IMR-90 (cell line): ENCODE data around the gene IL17REL. TPM values are rescaled to one million over a fixed set of nuclear protein-coding genes. Genes with fewer than 3 reads are reported as not detected.

Experiments used
- ATAC-seq: fragments of 200-7000 bp; cut with Tn5 transposase; 2 replicates; pipeline ENCODE4 v1.9.1; 2020; ENCODE audit warnings: low read depth, mild to moderate bottlenecking, moderate library complexity
- BruUV-seq: library from RNA; stranded (reverse); fragments of 400-500 nt; replicated peaks from 2 replicates; lab custom pipeline; 2021; lab: Mats Ljungman, UMichigan
- CTCF ChIA-PET: fragments of 300-600 bp; formaldehyde crosslinking; extraction: SDS; loops from one replicate; lab custom pipeline; 2021; ENCODE audit warnings: antibody characterized with exemption; lab: Yijun Ruan, JAX
- POLR2A ChIA-PET: fragments of 300-600 bp; sonication (Branson Sonifier 250); formaldehyde crosslinking; loops from one replicate; lab custom pipeline; 2022; ENCODE audit warnings: antibody characterized with exemption; ENCODE audit not compliant: unreplicated experiment; lab: Charles Lee
- DNase-seq: peaks from one replicate; pipeline ENCODE4 v3.0.0; 2013
- H2AFZ ChIP-seq: replicated peaks from 2 replicates; pipeline ENCODE3; 2013; ENCODE audit warnings: low read length, mild to moderate bottlenecking; ENCODE audit not compliant: poor library complexity
- H2AK5ac ChIP-seq: 2 replicates; pipeline ENCODE4 v1.6.1; 2013; ENCODE audit warnings: low read depth, low read length, inconsistent platforms
- H2AK9ac ChIP-seq: replicated peaks from 2 replicates; pipeline ENCODE3; 2013; ENCODE audit warnings: mild to moderate bottlenecking, low read depth, low read length, moderate library complexity; ENCODE audit not compliant: poor library complexity
- H2BK120ac ChIP-seq: 2 replicates; pipeline ENCODE4 v1.6.1; 2013; ENCODE audit warnings: low read depth, low read length, inconsistent platforms
- H2BK15ac ChIP-seq: 3 replicates; pipeline ENCODE4 v1.6.1; 2013; ENCODE audit warnings: low read depth, low read length, inconsistent platforms
- H2BK20ac ChIP-seq: 2 replicates; pipeline ENCODE4 v1.6.1; 2013; ENCODE audit warnings: low read depth, mild to moderate bottlenecking, inconsistent platforms, low read length, moderate library complexity
- H2BK5ac ChIP-seq: 2 replicates; pipeline ENCODE4 v1.6.1; 2013; ENCODE audit warnings: mild to moderate bottlenecking, low read depth, low read length, inconsistent platforms; ENCODE audit not compliant: poor library complexity, severe bottlenecking
- H3K14ac ChIP-seq: replicated peaks from 2 replicates; pipeline ENCODE4 v1.6.1; 2013; ENCODE audit warnings: low read depth, low read length, inconsistent platforms
- H3K18ac ChIP-seq: 2 replicates; pipeline ENCODE4 v1.6.1; 2013; ENCODE audit warnings: low read depth, low read length, control low read depth
- H3K23ac ChIP-seq: 2 replicates; pipeline ENCODE4 v1.6.1; 2013; ENCODE audit warnings: low read depth, low read length, inconsistent platforms
- H3K27ac ChIP-seq: 2 replicates; pipeline ENCODE4 v1.5.1; 2013; ENCODE audit warnings: mild to moderate bottlenecking, control low read depth, low read length; ENCODE audit not compliant: insufficient read depth
- H3K27me3 ChIP-seq: 2 replicates; pipeline ENCODE4 v1.6.1; 2013; ENCODE audit warnings: low read length; ENCODE audit not compliant: control insufficient read depth, insufficient read depth
- H3K36me3 ChIP-seq: 2 replicates; pipeline ENCODE4 v1.6.1; 2013; ENCODE audit warnings: low read length, mixed read lengths; ENCODE audit not compliant: control insufficient read depth, insufficient read depth
- H3K4ac ChIP-seq: 2 replicates; pipeline ENCODE4 v1.6.1; 2013; ENCODE audit warnings: low read depth, low read length, inconsistent platforms
- H3K4me1 ChIP-seq: 2 replicates; pipeline ENCODE4 v1.6.1; 2013; ENCODE audit warnings: low read length, mixed read lengths; ENCODE audit not compliant: control insufficient read depth, insufficient read depth
- H3K4me2 ChIP-seq: 2 replicates; pipeline ENCODE4 v1.6.1; 2013; ENCODE audit warnings: low read depth, mild to moderate bottlenecking, control low read depth, low read length, moderate library complexity
- H3K4me3 ChIP-seq: 2 replicates; pipeline ENCODE4 v1.5.1; 2013; ENCODE audit warnings: low read depth, mild to moderate bottlenecking, control low read depth, low read length, moderate library complexity; ENCODE audit not compliant: insufficient read depth
- H3K56ac ChIP-seq: 2 replicates; pipeline ENCODE4 v1.6.1; 2013; ENCODE audit warnings: low read length, inconsistent platforms; ENCODE audit not compliant: insufficient read depth; ENCODE audit errors: extremely low read depth
- H3K79me1 ChIP-seq, 2 experiments: 2 replicates each; pipeline ENCODE4 v1.6.1; 2013; ENCODE audit warnings: low read length in 2 of 2, inconsistent platforms in 1 of 2, low read depth in 1 of 2
- H3K9ac ChIP-seq: 2 replicates; pipeline ENCODE4 v1.6.1; 2013; ENCODE audit warnings: low read depth, low read length, control low read depth
- H3K9me1 ChIP-seq: 2 replicates; pipeline ENCODE4 v1.6.1; 2013; ENCODE audit warnings: low read length, inconsistent platforms; ENCODE audit not compliant: insufficient read depth
- H3K9me3 ChIP-seq: 2 replicates; pipeline ENCODE4 v1.6.1; 2013; ENCODE audit warnings: low read length; ENCODE audit not compliant: control insufficient read depth, insufficient read depth
- H4K20me1 ChIP-seq: 2 replicates; pipeline ENCODE4 v1.6.1; 2013; ENCODE audit warnings: low read length, inconsistent platforms; ENCODE audit not compliant: insufficient read depth
- H4K5ac ChIP-seq: 2 replicates; pipeline ENCODE4 v1.6.1; 2013; ENCODE audit warnings: mild to moderate bottlenecking, low read depth, low read length, control low read depth
- H4K8ac ChIP-seq, 2 experiments: 2 replicates each; pipeline ENCODE4 v1.6.1; 2013; ENCODE audit warnings: low read depth in 2 of 2, low read length in 2 of 2, control low read depth in 1 of 2, inconsistent platforms in 1 of 2
- H4K91ac ChIP-seq: 2 replicates; pipeline ENCODE4 v1.6.1; 2013; ENCODE audit warnings: low read depth, low read length, inconsistent platforms; ENCODE audit not compliant: insufficient read depth
- FOS ChIP-seq: fragments of 150-350 bp; IDR thresholded peaks from 2 replicates; pipeline ENCODE4 v1.6.1; 2016; ENCODE audit warnings: low read depth, low read length
- NFE2L2 ChIP-seq: fragments of 150-350 bp; IDR thresholded peaks from 2 replicates; pipeline ENCODE4 v1.6.1; 2016; ENCODE audit warnings: low read depth, mild to moderate bottlenecking, low read length
- WGBS, 2 experiments: methylation state at CpG; one replicate each; pipeline versions ENCODE4 v1.1.5 to v1.1.7; 2013; ENCODE audit warnings: missing lambda C conversion rate in 2 of 2; ENCODE audit not compliant: insufficient read length in 1 of 2; ENCODE audit errors: extremely low coverage in 2 of 2; 5-methylcytosine and 5-hydroxymethylcytosine counted together
- dilution Hi-C: fragments of 300-500 bp; cut with HindIII; formaldehyde crosslinking; loops from one replicate; pipeline ENCODE4 v1.14.3; 2018; ENCODE audit warnings: low sequenced_read_pairs; ENCODE audit not compliant: unreplicated experiment
- in situ Hi-C: fragments of 300-500 bp; cut with MboI; formaldehyde crosslinking; loops from 3 replicates; pipeline ENCODE4 v1.14.3; 2019; ENCODE audit warnings: low sequenced_read_pairs, inconsistent platforms, mixed read lengths
- intact Hi-C: fragments of 100-400 bp; cut with micrococcal nuclease; formaldehyde crosslinking; loops from 2 replicates; pipeline ENCODE4 v1.10.0; 2022
- polyA plus RNA-seq, 3 experiments: library from polyadenylated mRNA; depleted of rRNA; stranded (reverse); fragments of >200 nt; gene quantifications; 2 replicates each; pipeline ENCODE4 v1.2.3, GENCODE V29; 2012; ENCODE audit warnings: low replicate concordance in 1 of 3
- total RNA-seq: library from RNA; depleted of rRNA; stranded (reverse); fragments of >200 nt; gene quantifications from 2 replicates; pipeline ENCODE4 v1.2.3, GENCODE V29; 2012

Gene IL17REL
- total and polyA plus RNA-seq, 2 of the 4 experiments (the other 2 are of a cell fraction), result not detected

- Histone ChIP-seq H3K4me2 (no peak overlapping the region), H4K91ac (no peak overlapping the region), H3K56ac (no peak overlapping the region), H2BK15ac (no peak overlapping the region), H2AK9ac (no peak overlapping the region), H2AFZ (peak overlapping the region; percentile 32), H3K9ac (no peak overlapping the region), H3K14ac (no peak overlapping the region), H2BK120ac (no peak overlapping the region), H3K27me3 (peaks cover 46% of the 10 kb centered on the region), H3K79me1 (no peaks in the 10 kb centered on the region), H3K4ac (no peak overlapping the region), H2BK5ac (no peak overlapping the region), H4K20me1 (no peaks in the 10 kb centered on the region), H3K9me3 (peaks cover 4% of the 10 kb centered on the region; the same call in 1 of the 2 replicates), H4K8ac (no peak overlapping the region), H3K27ac (no peak overlapping the region), H2BK20ac (no peak overlapping the region), H3K23ac (no peak overlapping the region), H3K36me3 (no peaks in the 10 kb centered on the region), H3K4me1 (peaks cover 6% of the 10 kb centered on the region; the same call in 1 of the 2 replicates), H3K9me1 (0 out of 2 replicates have a peak, but pooled peaks cover 5% of the 10 kb centered on the region), H2AK5ac (no peak overlapping the region), H3K4me3 (no peak overlapping the region), H3K18ac (no peak overlapping the region), H4K5ac (no peak overlapping the region)
- ATAC-seq, result no peak
- no peak for TF ChIP-seq FOS
- no peak for TF ChIP-seq NFE2L2
- dilution Hi-C loops, result no loop called here
- no TSS peak for BruUV-seq
- no CpG with 5 or more reads among the region's 3 CpGs for WGBS, 2 experiments
- ChIA-PET POLR2A (no interaction called here), CTCF (interaction anchor here (1.1 kb wide), 1 partner anchor 11 kb away, joined by 4 read pairs; no protein-coding TSS in a partner anchor)
- in situ Hi-C loops, result no loop called here
- no peak for DNase-seq
- intact Hi-C loops, result no loop called here
Observed at GRCh38 chr22:50019316-50019715, 6.8 kb upstream of the IL17REL start.
